Measurements from ENCODE around the gene SMIM41.
"Not testable (repeated sequence)": the region's sequence is repeated elsewhere in the genome, so short reads cannot be mapped to it uniquely, and the experiment has no call there.

Gene SMIM41

DNA sequence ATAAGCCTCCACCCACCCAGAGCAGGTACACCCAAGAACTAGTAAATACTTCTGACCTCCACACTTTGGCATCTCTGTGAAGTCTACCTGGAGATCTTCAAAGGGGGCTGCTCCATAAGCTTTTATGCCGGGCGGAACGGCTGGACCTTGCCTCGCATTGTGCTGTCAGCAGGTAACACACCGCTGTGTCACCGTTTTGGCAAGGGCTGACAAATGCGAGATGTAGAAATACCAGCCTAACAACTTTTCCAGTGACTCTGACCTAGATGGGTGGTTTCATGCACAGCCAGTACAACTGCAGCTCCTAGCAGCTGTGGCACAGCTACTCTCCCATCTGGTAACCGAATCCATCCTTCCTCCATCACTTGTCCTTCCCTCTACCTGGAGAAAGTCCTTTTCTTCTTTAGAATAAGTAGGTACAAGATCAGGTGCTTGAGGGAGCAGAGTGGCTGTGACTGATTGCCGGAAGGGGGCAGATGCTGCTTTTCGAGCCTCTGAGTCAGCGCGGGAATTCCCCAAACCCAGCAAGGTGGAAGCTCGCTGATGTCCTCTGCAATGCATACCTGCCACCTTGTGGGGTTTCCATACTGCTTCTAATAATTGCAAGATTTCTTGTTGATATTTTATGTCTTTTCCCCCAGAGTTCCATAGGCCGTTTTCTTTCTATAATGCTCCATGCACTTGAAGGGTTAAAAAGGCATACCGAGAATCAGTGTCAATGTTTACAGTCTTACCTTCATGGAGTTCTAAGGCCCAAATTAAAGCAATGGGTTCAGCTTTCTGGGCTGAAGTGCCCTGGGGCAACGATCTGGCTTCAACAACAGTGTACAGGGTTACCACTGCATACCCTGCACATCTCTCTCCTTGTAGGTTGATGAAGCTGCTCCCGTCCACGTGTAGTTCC lies 37.0 kb downstream of the SMIM41 start:
- peaks cover 40% of the 10 kb centered on the region for H3K4me1 ChIP-seq (ENCODE audit: low read length)
- peak overlapping the region; percentile 50; the same call in 1 of the 2 replicates for H3K4me2 ChIP-seq (ENCODE audit: low read depth, low read length)
- not testable (repeated sequence) for H3K9ac ChIP-seq (ENCODE audit: low read length); H3K36me3 ChIP-seq (replicated peaks; ENCODE audit: insufficient read depth, low read length); H3K79me2 ChIP-seq (ENCODE audit: low read length); H3K27ac ChIP-seq (ENCODE audit: low read length); H3K4me3 ChIP-seq (ENCODE audit: low read length); H3K9me3 ChIP-seq (replicated peaks; ENCODE audit: insufficient read depth, low read length); H4K20me1 ChIP-seq (ENCODE audit: insufficient read depth, low read length); H3K9me2 ChIP-seq (replicated peaks; ENCODE audit: insufficient read depth, low read length)
- peaks cover 15% of the 10 kb centered on the region for H3K27me3 ChIP-seq (replicated peaks; ENCODE audit: insufficient read depth, low read length)
- TF ChIP-seq, protein P1, sequence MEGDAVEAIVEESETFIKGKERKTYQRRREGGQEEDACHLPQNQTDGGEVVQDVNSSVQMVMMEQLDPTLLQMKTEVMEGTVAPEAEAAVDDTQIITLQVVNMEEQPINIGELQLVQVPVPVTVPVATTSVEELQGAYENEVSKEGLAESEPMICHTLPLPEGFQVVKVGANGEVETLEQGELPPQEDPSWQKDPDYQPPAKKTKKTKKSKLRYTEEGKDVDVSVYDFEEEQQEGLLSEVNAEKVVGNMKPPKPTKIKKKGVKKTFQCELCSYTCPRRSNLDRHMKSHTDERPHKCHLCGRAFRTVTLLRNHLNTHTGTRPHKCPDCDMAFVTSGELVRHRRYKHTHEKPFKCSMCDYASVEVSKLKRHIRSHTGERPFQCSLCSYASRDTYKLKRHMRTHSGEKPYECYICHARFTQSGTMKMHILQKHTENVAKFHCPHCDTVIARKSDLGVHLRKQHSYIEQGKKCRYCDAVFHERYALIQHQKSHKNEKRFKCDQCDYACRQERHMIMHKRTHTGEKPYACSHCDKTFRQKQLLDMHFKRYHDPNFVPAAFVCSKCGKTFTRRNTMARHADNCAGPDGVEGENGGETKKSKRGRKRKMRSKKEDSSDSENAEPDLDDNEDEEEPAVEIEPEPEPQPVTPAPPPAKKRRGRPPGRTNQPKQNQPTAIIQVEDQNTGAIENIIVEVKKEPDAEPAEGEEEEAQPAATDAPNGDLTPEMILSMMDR (IDR thresholded peaks at IDR 0.05; ENCODE audit: low read length): peak; percentile 51
- 0 out of 2 replicates have a peak overlapping the region, but pooled peaks have one; percentile 7 for H2AFZ ChIP-seq (ENCODE audit: low read length)
- peak; percentile 88 for DNase-seq
- peaks cover 25% of the 10 kb centered on the region for H3F3A ChIP-seq (ENCODE audit: insufficient read depth, low read length)

- not testable (repeated sequence) for H2AFZ ChIP-seq (ENCODE audit: low read length); H3K9ac ChIP-seq (ENCODE audit: low read length); H3K36me3 ChIP-seq (replicated peaks; ENCODE audit: insufficient read depth, low read length); H3K9me3 ChIP-seq (replicated peaks; ENCODE audit: insufficient read depth, low read length); DNase-seq; H4K20me1 ChIP-seq (ENCODE audit: insufficient read depth, low read length); H3K4me3 ChIP-seq (ENCODE audit: low read length); H3K79me2 ChIP-seq (ENCODE audit: low read length); H3K9me2 ChIP-seq (replicated peaks; ENCODE audit: insufficient read depth, low read length)
- H3K4me2 ChIP-seq (ENCODE audit: low read depth, low read length): peak overlapping the region; percentile 15; the same call in 1 of the 2 replicates
- H3K27me3 ChIP-seq (replicated peaks; ENCODE audit: insufficient read depth, low read length): peaks cover 27% of the 10 kb centered on the region
- peak overlapping the region; percentile 49; the same call in 1 of the 2 replicates for H3K27ac ChIP-seq (ENCODE audit: low read length)
- peaks cover 25% of the 10 kb centered on the region for H3F3A ChIP-seq (ENCODE audit: insufficient read depth, low read length)
- H3K4me1 ChIP-seq (ENCODE audit: low read length): peaks cover 42% of the 10 kb centered on the region
Measured at GRCh38 chr12:52117806-52118475, 38.4 kb downstream of the SMIM41 start.

- peaks cover 42% of the 10 kb centered on the region for H3K4me1 ChIP-seq (ENCODE audit: low read length)
- H3K4me2 ChIP-seq (ENCODE audit: low read depth, low read length): peak overlapping the region; percentile 35; the same call in 1 of the 2 replicates
- TF ChIP-seq EZH2 (optimal IDR thresholded peaks at IDR 0.05; ENCODE audit: low read depth, low read length): no peak
- TF ChIP-seq, protein P1 (IDR thresholded peaks at IDR 0.05; ENCODE audit: low read length): peak; percentile 68
- H3K9ac ChIP-seq (ENCODE audit: low read length): no peak overlapping the region
- H3K27me3 ChIP-seq (replicated peaks; ENCODE audit: insufficient read depth, low read length): peaks cover 41% of the 10 kb centered on the region
- H3K9me2 ChIP-seq (replicated peaks; ENCODE audit: insufficient read depth, low read length): no peaks in the 10 kb centered on the region
- no peak overlapping the region for H3K4me3 ChIP-seq (ENCODE audit: low read length)
- DNase-seq: peak; percentile 30
- H3F3A ChIP-seq (ENCODE audit: insufficient read depth, low read length): peaks cover 25% of the 10 kb centered on the region
- H3K36me3 ChIP-seq (replicated peaks; ENCODE audit: insufficient read depth, low read length): no peaks in the 10 kb centered on the region
- H3K79me2 ChIP-seq (ENCODE audit: low read length): no peaks in the 10 kb centered on the region
- H3K9me3 ChIP-seq (replicated peaks; ENCODE audit: insufficient read depth, low read length): no peaks in the 10 kb centered on the region
- no peak overlapping the region for H2AFZ ChIP-seq (ENCODE audit: low read length)
- no peaks in the 10 kb centered on the region for H4K20me1 ChIP-seq (ENCODE audit: insufficient read depth, low read length)
- H3K27ac ChIP-seq (ENCODE audit: low read length): no peak overlapping the region
Measured at GRCh38 chr12:52119398-52120254, 40.1 kb downstream of the SMIM41 start.
